Hippocampal formation (tissue), 2 donors: ENCODE data around the gene IER3.

ENCODE experiments used
- DNase-seq, 2 donors: peaks; one replicate each; lab custom pipeline; 2025; lab: John Stamatoyannopoulos, UW

The IER3 gene

DNA sequence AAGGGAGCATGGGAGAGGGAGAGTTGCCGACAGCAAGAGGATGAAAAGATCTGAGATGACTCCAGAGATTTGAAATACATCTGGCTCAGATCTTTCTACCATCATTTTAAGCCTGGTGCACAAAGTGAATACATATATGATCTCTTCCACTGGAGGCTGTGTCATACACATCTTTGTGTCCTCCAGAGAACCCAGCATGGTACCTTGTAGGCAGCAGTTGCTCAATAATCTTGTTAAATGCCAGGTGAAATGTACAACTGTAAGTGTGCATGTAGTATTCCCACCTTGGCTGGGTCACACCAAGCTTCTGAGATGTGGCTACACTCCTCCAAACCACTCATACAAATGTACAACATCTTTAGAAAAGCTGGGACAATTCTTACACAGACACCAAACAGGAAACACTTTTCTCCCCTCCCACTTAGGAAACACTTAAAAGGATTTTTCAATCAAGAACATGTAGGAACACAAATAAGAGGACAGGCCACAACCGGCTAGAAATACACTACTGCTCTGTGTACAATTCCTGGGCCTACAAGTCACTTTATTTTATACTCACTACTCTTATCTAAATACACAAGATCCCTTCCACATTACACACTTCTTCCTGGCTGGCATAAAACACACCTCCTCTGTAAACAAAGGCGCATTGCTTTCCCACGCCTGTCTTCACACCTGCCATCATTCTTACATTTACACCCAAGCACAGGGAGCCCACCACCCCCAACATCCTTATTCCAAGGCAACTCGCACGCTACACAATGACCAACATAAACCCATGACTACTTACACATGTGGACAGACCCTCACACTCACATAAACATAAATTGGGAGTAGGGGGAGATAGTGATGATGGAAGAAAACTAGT, 3.8 kb upstream of the IER3 start:
- DNase-seq, result no peak

- no peak for DNase-seq
Measured at GRCh38 chr6:30747300-30747687, 2.9 kb upstream of the IER3 start.

DNA sequence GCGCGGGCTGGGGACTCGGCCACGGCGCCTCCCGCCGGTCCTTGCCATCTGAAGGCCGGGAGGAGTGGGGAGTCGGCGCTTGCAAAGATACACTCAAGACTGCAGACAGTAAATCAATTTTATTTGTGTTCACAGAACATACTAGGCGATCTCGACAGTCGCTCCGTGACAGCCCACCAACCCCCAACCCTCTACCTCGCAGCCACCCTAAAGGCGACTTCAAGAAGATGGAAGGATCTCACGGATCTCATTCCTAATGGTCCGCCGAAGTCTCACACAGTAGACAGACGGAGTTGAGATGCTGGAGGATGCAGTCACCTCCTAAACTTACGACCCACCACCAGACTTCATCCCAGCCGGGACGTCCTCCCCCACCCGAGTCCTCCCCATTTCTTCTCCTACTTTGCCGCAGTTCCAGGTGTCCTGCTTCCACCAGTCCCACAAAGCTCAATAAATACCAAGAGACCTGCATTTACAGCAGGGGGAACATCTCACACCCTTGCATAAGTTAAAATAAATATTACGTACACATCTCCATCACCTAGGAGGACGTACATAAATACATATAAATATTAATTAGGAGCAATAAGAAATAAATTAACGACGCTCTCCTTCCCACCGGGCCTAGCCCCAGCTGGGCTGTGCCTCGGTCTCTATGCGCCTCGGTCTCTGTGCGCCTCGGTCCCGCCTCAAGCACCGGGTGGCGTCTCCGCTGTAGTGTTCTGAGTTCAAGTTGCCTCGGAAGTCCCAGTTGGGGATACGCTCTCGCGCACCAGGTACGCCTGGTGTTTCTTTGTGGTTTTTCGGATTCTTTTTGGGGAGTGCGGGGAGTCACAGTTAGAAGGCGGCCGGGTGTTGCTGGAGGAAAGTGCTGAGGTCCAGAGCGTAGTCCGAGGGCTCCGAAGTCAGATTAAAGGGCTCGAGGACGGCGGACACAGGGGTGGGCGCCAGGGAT, 971 bp downstream of the IER3 start:
- no peak for DNase-seq

DNA sequence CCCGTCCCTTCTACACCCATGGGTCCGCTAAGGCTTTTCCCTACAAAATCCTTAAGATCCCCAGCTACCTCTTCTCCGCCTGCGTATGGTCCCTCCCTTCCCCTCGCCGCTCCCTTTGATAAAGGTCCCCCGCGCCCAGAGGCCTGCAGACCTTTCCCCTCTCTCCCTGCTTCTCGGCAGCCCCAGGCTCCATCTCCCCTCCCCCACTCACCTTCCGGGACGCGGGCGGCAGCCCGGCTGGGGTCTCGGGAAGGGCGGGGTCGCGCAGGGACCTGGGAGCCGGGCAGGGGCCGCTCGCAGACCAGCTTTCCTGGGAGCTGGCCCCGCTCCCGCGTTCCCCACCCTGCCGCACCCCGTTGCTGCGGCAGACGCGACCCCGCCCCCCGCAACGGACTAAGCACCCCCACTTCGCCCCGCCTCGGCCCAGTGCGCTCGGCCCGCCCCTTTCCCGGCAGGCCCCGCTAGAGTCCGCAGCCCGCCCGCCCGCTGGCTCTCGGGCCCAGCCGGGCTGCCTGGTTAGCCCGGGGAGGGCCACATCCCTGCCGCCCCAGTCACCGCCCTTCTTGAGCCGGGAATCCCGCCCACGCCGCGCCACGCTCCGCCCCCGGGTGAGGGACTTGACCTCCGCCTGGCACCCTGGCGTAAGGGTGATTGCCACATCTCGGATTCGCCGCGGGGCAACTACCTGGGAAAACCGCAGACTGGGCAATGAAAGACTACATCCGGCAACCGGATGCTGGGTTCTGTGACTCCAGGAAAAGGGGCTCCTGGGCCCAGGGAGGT, 1.8 kb downstream of the IER3 start, which contains the start of gene FLOT1:
FLOT1 (minus strand) TSS at position 372 of the 783 bp plus-strand sequence. CDS start 498 bp downstream, outside the sequence.
- peak; percentile 79 to 91 for DNase-seq

DNA sequence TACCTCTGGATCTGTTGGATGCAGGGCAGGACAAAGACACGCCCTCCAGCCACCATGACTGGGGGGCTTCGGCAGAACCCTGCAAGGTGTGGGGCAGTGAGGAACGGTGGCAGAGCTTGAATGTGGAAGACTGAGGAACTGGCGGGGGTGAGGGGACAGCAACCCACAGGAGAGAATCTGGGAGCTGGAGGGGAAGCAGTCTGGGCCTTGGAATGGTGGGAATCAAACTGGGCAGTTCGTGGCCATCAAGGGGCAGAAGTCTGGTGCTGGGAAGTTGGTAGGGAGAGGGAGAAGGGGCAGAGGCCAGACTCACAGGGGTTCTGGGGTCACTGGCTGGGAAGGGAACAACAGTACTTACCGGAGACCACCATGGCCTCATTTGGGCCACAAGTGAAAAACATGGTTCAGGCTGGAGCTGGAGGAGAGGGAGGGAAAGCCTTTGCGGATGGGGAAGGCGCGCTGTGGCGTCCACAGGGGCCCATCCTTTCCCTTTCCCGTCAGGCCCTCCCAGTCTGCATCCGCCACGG, 2.5 kb downstream of the IER3 start:
- no peak for DNase-seq

DNA sequence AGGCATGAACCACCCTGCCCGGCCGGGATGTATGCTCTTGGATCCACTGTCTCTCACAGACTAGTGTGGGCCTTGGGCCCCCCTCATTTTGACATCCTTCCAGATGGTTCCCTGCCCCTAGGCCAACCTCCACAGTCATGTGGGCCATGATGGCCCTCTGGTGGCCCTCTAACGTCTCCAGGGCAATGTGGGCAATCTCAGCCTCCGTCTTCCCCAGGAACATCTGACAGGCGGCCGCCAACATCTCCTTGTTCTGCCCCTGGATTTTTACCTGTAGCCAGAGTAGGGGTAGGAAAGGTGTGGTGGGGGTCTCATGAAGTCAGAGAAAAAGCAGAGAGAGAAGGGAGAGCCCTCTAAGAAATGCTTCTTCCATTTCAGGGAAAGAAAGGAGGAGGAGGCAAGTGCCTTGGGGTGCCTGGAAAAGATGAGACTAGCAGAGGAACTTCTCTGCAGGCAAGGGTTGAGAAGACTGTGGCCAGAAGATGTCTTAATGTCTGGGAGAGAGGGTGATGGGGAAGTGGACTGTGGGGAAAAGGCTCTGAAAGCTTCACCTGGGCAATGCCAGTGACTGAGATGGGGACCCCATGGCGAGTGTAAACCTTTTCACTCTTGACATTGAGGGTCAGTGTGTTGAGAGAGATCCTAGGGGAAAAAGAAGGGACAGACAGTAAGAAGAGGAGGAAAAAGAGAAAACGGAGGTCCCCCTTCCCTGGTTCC, 3.1 kb downstream of the IER3 start:
- no peak for DNase-seq

- DNase-seq, result no peak
Measured at GRCh38 chr6:30740540-30740870, 3.8 kb downstream of the IER3 start.

DNA sequence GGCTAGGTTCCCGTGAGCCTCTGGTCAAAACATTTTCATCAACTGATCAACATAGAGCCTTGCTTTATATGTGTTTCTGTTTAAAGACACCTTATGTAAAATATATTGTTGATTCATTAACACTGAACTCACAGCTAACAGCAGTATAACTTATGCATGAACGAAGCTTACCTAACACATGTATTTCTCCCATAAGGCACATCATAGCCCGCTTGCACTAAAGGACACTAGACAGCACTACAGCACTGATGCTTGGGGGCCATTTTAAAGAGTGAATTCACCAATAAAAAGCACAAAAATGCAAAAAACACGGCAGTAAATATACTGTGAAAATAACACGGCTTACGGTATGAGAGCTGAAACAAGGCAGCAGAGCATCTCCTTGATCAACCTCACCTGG, 5.8 kb downstream of the IER3 start:
- no peak for DNase-seq

- no peak for DNase-seq
Measured at GRCh38 chr6:30735668-30736314, 8.6 kb downstream of the IER3 start.

DNA sequence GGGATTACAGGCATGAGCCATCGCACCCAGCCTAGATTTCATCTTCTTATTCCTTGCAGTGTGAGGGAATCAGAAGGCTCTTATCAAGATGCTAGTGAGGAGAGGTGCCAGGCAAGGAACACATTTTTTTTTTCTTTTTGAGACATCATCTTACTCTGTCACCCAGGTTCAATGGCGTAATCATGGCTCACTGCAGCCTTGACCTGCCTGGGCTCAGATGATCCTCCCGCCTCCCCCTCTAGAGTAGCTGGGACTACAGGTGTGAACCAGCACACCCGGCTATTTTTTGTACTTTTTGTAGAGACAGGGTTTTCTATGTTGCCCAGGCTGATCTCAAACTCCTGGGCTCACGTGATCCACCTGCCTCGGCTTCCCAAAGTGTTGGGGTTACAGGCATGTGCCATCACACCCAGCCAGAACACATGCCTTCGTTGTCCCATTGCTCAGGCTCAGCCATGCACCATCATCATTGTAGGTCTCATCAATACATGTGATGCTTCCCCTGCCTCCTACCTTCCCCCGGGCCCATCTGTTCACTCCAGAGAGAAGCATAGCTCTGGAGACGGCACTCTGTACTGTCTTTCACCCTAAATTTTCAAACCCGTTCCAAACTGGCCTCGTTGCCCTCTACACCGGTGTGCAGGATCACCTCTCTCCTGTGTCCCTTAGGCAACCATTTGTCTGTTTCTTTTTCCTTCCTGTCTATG, 12.0 kb downstream of the IER3 start:
- DNase-seq, result no peak

GRCh38 chr6:30730601-30731435, 13.5 kb downstream of the IER3 start:
- DNase-seq, result peak in 1 of 2 donors; percentile 10

- DNase-seq, result no peak
Measured at GRCh38 chr6:30727920-30728553, 16.3 kb downstream of the IER3 start.

DNA sequence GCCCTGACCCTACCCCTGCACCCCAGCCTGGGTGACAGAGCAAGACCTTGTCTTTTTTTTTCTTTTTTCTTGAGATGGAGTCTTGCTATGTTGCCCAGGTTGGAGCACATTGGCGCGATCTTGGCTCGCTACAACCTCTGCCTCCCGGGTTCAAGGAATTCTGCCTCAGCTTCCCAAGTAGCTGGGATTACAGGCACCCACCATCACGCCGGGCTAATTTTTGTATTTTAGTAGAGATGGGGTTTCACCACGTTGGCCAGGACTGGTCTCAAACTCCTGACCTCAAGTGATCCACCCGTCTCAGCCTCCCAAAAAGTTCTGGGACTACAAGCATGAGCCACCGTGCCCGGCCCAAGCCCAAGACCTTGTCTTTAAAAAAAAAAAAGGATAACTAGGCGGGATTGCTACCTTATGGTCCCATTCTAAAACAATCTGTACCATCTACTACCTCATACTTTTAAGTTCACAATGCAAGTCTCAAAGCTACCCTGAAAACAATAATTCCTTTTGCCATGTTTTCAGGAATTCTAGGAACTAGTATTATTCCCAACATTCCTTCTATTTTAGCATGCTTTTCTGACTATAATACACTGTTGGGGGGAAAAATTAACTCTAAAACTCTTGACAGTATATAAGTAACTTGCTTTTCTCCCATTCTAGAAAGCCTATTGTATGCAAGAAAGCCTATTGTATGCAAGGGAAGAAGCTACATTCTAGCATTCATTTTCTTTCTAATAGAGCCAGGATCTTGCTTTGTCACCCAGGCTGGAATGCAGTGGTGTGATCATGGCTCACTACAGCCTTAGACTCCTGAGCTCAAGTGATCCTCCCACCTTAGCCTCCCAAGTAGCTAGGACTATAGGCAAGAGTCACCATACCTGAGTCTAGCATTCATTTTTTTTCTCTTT, 17.6 kb downstream of the IER3 start:
- no peak for DNase-seq

GRCh38 chr6:30725713-30726505, 18.4 kb downstream of the IER3 start:
- no peak for DNase-seq

- no peak for DNase-seq
Measured at GRCh38 chr6:30724906-30725667, 19.3 kb downstream of the IER3 start.
